ENCODE measurements around the gene MOV10.
"Not testable (repeated sequence)": the region's sequence is repeated elsewhere in the genome, so short reads cannot be mapped to it uniquely, and the experiment has no call there.

Gene MOV10

DNA sequence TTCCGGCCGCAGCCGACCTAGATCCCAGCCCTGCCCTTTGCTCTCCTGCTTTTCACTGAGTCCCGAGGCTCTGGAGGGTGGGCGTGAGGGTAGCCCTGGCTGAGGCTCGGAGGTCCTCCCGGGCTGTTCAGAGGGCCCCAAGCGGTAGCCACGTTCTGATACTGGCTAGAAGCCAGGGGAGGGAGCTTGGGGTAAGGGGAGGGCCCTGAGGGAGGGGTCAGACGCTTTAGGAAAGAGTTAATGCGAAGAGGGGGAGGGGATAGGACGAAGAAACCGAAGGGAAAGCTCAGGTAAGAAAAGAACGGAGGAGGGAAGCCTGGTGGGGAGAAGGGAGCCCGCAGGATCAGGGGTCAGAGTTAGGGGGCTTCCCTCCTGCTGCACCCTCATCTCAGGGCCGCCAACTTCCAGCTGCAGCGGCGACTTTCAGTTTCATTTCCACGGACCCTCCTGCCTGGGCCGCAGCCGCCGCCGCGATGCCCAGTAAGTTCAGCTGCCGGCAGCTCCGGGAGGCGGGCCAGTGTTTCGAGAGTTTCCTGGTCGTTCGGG, at the start of gene MOV10:
MOV10 (plus strand) TSS at position 220 of the 546 bp plus-strand sequence; CDS start at position 474, 254 bp downstream.
- peak; percentile 82 for DNase-seq

- no peak for DNase-seq
These were observed 48.8 kb upstream of the MOV10 start for GRCh38 chr1:112625696-112626095.

- DNase-seq: no peak
These were observed 48.3 kb upstream of the MOV10 start for GRCh38 chr1:112626193-112626592.

DNA sequence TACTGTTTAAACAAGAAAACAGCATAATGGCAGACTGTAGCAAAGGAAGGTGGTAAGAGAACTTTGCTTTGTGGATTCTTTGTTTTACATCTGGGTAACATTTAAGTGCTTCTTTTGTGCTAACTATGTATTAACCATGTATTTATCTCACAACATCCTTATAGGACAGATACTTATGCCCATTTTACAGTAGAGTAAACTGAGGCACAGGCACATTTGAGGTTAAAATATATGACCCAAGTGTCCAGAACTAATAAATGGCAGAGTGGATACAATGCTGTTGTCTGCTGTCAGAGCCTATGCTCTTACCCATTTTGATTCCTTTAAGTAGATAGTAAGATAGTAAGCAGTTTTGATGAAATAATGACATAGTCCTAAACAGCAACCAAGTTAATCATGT, 47.6 kb upstream of the MOV10 start:
- DNase-seq: no peak

GRCh38 chr1:112628516-112628915, 45.9 kb upstream of the MOV10 start:
- no peak for DNase-seq

DNA sequence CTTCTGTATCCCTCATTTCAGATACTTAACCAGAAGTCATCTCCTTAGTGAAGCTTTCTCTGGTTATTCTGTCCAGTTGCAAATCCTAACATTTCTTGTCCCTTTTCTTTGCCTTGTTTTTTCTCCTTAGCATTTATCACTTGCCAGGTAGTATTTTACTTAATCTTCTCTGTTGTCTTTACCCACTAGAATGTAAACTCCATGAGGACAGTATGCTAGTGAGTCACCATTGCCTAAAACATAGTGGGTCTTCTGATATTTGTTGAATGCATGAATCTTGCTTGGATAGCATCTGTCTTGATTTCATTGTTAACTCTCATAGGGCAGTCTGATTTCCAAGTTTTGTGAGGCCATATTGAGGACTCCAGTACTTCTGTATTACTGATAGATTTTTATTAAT, 45.2 kb upstream of the MOV10 start:
- no peak for DNase-seq

DNA sequence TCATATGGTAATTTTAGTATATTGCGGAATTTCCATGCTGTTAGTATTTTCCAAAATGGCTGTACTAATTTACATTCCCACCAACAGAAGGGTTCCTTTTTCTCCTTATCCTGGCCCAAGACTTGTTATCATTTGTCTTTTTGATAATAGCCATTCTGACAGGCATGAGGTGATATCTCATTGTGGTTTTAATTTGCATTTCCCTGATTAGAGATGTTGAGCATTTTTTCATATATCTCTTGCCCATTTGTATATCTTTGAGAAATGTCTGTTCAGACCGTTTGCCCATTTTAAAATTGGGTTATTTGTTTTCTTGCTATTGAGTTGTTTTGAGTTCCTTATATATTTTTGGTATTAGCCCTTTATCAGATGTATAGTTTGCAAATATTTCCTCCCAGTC, 40.8 kb upstream of the MOV10 start:
- DNase-seq: no peak

GRCh38 chr1:112634367-112634766, 40.1 kb upstream of the MOV10 start:
- no peak for DNase-seq

- no peak for DNase-seq
These were observed 38.4 kb upstream of the MOV10 start for GRCh38 chr1:112636056-112636455.

GRCh38 chr1:112636597-112637253, 37.7 kb upstream of the MOV10 start:
- DNase-seq: no peak

DNA sequence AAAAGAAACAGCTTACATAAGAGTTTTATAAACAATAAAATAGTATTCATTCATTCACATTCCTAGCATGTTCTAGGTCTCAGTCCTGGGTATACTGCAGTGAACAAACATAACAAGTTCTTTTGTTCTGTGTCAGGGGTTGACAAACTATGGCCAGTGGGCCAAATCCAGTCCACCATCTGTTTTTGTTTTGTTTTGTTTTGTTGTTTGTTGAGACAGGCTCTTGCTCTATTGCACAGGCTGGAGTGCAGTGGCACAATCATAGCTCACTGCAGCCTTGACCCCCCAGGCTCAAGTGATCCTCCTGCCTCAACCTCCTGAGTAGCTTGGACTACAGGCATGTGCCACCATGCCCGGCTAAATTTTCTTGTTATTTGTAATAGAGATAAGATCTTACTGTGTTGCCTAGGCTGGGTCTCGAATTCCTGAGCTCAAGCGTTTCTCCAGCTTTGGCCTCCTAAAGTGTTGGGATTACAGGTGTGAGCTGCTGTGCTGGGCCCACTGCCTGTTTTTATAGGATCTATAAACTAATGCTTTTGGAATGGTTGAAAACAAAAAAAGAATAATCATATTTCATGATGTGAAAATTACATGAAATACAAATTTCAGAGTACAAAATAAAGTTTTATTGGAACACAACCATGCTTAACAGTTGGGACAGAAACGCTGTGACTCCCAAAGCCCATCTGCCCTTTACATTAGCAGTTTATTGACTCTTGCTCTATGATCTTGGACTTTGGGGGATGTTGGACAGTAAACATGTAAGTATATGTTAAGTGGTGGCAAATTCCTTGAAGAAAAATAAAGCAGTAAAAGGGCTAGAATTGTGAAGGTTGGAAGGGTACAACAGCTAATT, 37.0 kb upstream of the MOV10 start:
- DNase-seq: no peak

GRCh38 chr1:112638110-112638428, 36.4 kb upstream of the MOV10 start:
- DNase-seq: no peak

DNA sequence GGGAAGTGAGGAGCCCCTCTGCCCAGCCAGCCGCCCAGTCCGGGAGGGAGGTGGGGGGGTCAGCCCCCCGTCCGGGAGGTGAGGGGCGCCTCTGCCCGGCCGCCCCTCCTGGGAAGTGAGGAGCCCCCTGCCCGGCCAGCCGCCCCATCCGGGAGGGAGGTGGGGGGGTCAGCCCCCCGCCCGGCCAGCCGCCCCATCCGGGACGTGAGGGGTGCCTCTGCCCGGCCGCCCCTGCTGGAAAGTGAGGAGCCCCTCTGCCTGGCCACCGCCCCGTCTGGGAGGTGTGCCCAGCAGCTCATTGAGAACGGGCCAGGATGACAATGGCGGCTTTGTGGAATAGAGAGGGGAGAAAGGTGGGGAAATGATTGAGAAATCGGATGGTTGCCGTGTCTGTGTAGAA, 34.0 kb upstream of the MOV10 start:
- DNase-seq: not testable (repeated sequence)

DNA sequence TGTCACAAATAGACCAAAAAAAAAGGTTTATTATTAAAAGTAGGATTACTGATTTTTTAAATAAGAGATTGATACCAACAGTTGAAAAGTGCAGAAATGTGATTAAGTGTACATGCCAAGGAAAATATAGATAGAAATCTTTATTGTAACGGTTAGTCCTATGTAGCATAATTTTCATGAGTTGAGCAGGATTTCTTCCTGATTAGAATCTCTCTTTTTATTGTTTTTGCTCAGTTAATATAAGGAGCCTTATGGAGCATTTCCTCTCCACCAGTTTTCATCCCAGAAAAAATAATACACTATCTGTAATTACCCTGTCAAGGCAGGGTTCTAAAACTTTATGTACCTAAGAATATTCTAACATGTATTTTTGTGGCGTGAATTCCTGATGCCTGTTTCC, 31.4 kb upstream of the MOV10 start:
- no peak for DNase-seq

DNA sequence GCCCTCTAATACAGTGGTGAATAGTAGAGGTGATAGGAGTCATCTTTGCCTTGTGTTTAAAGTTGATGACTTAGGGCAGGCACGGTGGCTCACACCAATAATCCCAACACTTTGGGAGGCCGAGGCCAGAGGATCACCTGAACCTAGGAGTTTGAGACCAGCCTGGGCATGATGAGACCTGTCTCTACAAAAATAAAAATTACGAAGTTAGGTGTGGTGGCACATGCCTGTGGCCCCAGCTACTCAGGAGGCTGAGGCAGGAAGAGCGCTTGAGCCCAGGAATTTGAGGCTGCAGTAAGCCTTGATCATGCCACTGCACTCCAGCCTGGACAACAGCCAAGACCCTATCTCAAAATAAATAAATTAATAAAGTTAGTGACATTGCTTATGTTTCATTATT, 28.2 kb upstream of the MOV10 start:
- DNase-seq: no peak

DNA sequence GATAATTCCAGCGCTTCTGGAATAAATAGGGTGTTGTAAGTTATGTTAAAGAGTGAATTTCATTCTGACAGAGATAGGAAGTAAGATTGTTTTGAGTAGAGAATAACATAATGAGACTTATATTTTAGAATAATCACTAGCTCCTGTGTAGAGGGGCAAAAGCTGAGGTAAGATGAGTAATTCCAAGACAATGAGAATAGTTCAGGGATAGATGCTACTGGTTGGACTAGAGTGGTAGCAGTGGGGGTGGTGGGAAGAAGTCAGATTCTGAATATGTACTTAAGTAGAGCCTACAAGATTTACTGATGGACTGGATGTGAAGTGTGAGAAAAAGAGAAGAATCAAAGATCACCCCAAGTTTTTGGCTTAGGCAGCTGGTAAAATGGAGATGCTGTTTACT, 23.3 kb upstream of the MOV10 start:
- no peak for DNase-seq

GRCh38 chr1:112665857-112666256, 8.6 kb upstream of the MOV10 start:
- DNase-seq: no peak

DNA sequence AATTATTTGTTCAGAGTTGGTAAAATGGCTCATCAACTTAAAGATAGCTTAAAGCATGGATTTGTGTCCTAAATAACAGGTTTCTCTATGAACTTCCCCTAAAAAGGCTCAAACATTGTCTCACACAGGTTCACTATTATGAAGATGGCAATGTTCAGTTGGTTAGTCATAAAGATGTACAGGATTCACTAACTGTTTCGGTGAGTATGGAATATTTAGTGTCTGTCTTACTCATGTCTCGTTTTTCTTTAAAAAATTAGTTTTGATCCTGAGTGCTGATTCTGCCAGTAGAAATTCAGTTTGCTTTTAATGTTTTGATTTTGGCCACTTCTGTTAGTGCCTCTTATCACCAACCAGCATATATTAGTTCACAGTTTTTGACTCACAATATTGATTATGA, 7.5 kb upstream of the MOV10 start:
- DNase-seq: no peak

DNA sequence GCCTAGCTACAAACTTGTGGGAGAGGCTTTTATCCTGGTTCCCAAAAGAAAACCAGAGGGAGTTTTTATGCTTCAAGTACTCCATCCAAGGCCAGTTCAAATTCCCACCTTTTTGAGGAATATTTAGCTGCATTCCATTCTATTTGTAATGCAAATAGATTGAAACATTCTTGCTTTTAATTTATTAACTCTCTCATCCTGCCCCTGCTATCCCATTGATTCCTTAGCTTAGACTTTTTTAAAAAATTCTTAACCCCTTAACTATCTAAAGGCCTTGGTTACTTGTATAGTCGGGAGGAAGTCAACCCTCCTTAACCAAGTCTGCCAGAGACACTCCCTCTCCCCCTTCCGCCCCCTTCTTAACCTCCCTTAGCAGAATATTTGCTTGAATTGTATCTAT, 2.5 kb upstream of the MOV10 start:
- DNase-seq: no peak

- DNase-seq: no peak
These were observed 1.6 kb upstream of the MOV10 start for GRCh38 chr1:112672842-112673241.

- DNase-seq: no peak
These were observed 643 bp upstream of the MOV10 start for GRCh38 chr1:112673592-112674439.

- peak; percentile 79 for DNase-seq
These were observed 698 bp downstream of the MOV10 start for GRCh38 chr1:112674986-112675727.
